Right cardiac atrium (tissue), 5 donors: ENCODE measurements around the gene OGDH. TPM values are rescaled to one million over a fixed set of nuclear protein-coding genes. Genes with fewer than 3 reads are reported as not detected.

Experiments
- ATAC-seq, 2 donors: fragments of 200-7000 bp; cut with Tn5 transposase; one replicate each; pipeline versions ENCODE4 v1.8.0 to v1.9.1; 2020; ENCODE audit warnings: moderate library complexity in 2 of 2, mild to moderate bottlenecking in 1 of 2
- DNase-seq, 3 donors: peaks; one replicate each; pipeline ENCODE4 v3.0.0-alpha.2; 2020
- H3K27ac ChIP-seq: one replicate; pipeline ENCODE4 v1.5.1; 2013; ENCODE audit warnings: mild to moderate bottlenecking, low read length, control low read depth, moderate library complexity
- H3K27me3 ChIP-seq: one replicate; pipeline ENCODE4 v1.6.1; 2013; ENCODE audit not compliant: control insufficient read depth, insufficient read depth
- H3K4me1 ChIP-seq: one replicate; pipeline ENCODE4 v1.6.1; 2013; ENCODE audit warnings: low read length; ENCODE audit not compliant: control insufficient read depth, insufficient read depth
- H3K4me3 ChIP-seq: one replicate; pipeline ENCODE4 v1.5.1; 2013; ENCODE audit warnings: low read length, control low read depth
- H3K9me3 ChIP-seq: one replicate; pipeline ENCODE4 v1.6.1; 2013; ENCODE audit warnings: low read length; ENCODE audit not compliant: control insufficient read depth
- WGBS: extraction: QIAGEN DNeasy Blood & Tissue Kit; methylation state at CpG from one replicate; pipeline ENCODE4 v1.1.7; 2013; 5-methylcytosine and 5-hydroxymethylcytosine counted together
- intact Hi-C, 4 donors: fragments of 100-400 bp; cut with DNase I; formaldehyde crosslinking; loops; one replicate each; pipeline versions ENCODE4 v1.11.0 to v1.14.0; 2022 to 2023
- polyA plus RNA-seq: library from polyadenylated mRNA; stranded (reverse); fragments of 200-250 nt; gene quantifications from one replicate; pipeline ENCODE4 v1.2.3, GENCODE V29; 2013
- total RNA-seq, 4 donors: library from RNA; stranded (reverse); fragmentation: NEBNext Ultra II Directional; extraction: Animal tissue kit (Norgen Biotek cat#: 25700); gene quantifications; one replicate each; pipeline ENCODE4 v1.2.1, GENCODE V29; 2021
- donor health status: healthy with polysubstance abuse.
- donor health status: DM: no; HTN: yes; CAD: no.
- donor health status: DM: no; HTN: no; CAD: no.
- donor health status: DM: no; HTN: yes; CAD: no; lungs with severe emphysema.
- donor health status: DM: yes; HTN: yes; CAD: no.

The OGDH gene
- total and polyA plus RNA-seq, 5 donors, result 168 to 406 (median 371) TPM

DNA sequence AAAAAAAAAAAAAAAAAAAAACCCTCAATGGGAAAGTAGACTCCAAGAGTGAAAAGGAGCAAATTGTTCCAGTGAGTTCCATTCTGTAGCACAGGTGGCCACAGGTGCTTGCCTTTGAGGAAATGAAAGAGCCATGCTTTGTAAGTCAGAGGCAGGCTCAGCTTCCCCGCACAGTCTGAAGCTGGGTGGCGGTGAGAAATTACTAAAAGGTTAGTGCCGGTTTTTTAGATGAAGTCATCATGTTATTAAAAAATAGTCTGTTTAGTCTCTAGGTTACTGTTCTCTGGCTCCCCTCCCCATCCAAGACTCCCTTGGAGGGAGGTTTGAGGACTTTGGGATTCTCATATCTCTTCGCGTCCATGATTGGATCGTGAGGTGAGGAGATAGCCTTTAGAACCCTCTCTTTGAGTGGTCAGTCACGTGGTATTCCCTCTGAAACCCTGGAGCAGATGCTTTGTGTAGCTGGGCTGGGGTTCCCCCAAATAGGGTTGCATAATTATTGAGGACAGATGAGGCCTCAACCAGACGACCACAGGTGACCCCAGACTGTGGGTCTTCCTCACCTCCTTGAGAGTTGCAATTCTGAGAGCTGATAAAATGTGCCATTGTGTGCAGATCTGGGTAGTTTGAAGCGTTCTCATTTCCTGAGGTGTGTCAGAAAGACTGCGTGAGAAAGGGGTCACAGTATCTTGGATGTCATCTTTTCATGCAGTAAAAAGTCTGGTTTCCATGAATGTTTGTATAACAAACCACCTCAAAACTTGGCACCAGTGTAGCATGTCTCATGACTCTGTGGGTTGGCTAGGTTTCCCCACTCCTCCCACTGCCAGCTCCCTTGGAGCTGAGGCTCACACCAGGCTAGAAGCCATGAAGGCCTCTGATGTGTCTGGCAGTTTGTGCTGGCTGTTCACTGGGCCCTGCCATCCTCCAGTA is 27.1 kb downstream of the OGDH start:
- intact Hi-C loops, result no loop called here
- Histone ChIP-seq H3K27ac (peak overlapping the region; percentile 96), H3K27me3 (no peaks in the 10 kb centered on the region), H3K4me3 (no peak overlapping the region), H3K9me3 (no peaks in the 10 kb centered on the region), H3K4me1 (peaks cover 34% of the 10 kb centered on the region)
- DNase-seq, result peak; percentile 76 to 82 (median 78)
- WGBS, result 59% methylated on average over 10 of the region's 10 CpGs
- peak; percentile 61 to 69 for ATAC-seq

GRCh38 chr7:44634187-44634838 is 27.9 kb downstream of the OGDH start:
- peak overlapping the region; percentile 96 for H3K27ac ChIP-seq
- ATAC-seq (no peak), DNase-seq (no peak)
- WGBS, result 73% methylated on average over 5 of the region's 5 CpGs
- H3K9me3 ChIP-seq, result no peaks in the 10 kb centered on the region
- no peak overlapping the region for H3K4me3 ChIP-seq
- H3K4me1 ChIP-seq, result peaks cover 40% of the 10 kb centered on the region
- no peaks in the 10 kb centered on the region for H3K27me3 ChIP-seq
- intact Hi-C loops, result no loop called here

GRCh38 chr7:44634839-44635591 is 28.6 kb downstream of the OGDH start:
- Histone ChIP-seq H3K4me1 (peaks cover 44% of the 10 kb centered on the region), H3K27ac (peak overlapping the region; percentile 81), H3K4me3 (no peak overlapping the region), H3K9me3 (no peaks in the 10 kb centered on the region), H3K27me3 (no peaks in the 10 kb centered on the region)
- ATAC-seq (peak; percentile 54 to 75), DNase-seq (peak; percentile 54 to 83 (median 75))
- 47% methylated on average over 14 of the region's 14 CpGs for WGBS
- intact Hi-C loops, result no loop called here

DNA sequence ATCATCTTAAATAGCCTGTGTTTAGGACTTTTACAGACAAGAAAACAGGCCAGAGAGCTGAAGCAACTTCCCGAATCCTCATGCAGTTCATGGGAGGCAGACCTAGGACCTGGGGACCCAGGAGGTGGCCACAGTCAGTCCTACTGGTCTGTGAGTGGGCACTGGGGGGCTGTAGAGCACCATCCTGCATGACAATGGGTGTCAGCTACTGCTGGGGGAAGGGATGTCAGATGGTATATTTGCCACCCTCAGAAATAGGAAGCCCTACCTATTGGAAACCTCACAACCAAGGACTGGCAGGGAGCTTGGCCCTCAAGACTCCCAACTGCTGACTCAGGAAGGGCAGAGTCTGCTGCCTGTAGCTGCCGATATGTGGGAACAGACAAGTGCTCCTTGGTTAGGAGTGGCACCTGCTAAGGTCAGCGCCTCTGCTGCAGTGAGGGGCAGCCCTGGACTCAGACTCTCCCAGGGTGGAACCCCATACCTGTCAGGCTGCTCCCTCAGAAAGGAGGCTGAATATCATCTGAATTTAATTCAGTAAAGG is 29.7 kb downstream of the OGDH start:
- Histone ChIP-seq H3K4me1 (peaks cover 39% of the 10 kb centered on the region), H3K4me3 (no peak overlapping the region), H3K9me3 (no peaks in the 10 kb centered on the region), H3K27ac (peak overlapping the region; percentile 69), H3K27me3 (no peaks in the 10 kb centered on the region)
- 80% methylated on average over 3 of the region's 3 CpGs for WGBS
- ATAC-seq (no peak), DNase-seq (no peak)
- intact Hi-C loops, result no loop called here

GRCh38 chr7:44636926-44637325 is 30.5 kb downstream of the OGDH start:
- peak overlapping the region; percentile 48 for H3K27ac ChIP-seq
- WGBS, result 96% methylated on average over 2 of the region's 2 CpGs
- no peak for ATAC-seq
- H3K4me3 ChIP-seq, result no peak overlapping the region
- DNase-seq, result no peak
- intact Hi-C loops, result no loop called here
- H3K9me3 ChIP-seq, result no peaks in the 10 kb centered on the region
- peaks cover 39% of the 10 kb centered on the region for H3K4me1 ChIP-seq
- H3K27me3 ChIP-seq, result no peaks in the 10 kb centered on the region

- H3K4me3 ChIP-seq, result no peak overlapping the region
- WGBS, result 56% methylated on average over 8 of the region's 8 CpGs
- DNase-seq (peak in 2 of 3 donors; percentile 75 to 77), ATAC-seq (peak; percentile 30 to 74)
- peak overlapping the region; percentile 49 for H3K27ac ChIP-seq
- H3K27me3 ChIP-seq, result no peaks in the 10 kb centered on the region
- peaks cover 39% of the 10 kb centered on the region for H3K4me1 ChIP-seq
- H3K9me3 ChIP-seq, result no peaks in the 10 kb centered on the region
- intact Hi-C loops, result no loop called here
These were observed 31.6 kb downstream of the OGDH start for GRCh38 chr7:44637788-44638594.

GRCh38 chr7:44638611-44639557 is 32.5 kb downstream of the OGDH start:
- Histone ChIP-seq H3K4me1 (peaks cover 31% of the 10 kb centered on the region), H3K9me3 (no peaks in the 10 kb centered on the region), H3K27ac (peak overlapping the region; percentile 40), H3K4me3 (no peak overlapping the region), H3K27me3 (no peaks in the 10 kb centered on the region)
- 76% methylated on average over 5 of the region's 5 CpGs for WGBS
- ATAC-seq (peak; percentile 54 to 77), DNase-seq (peak; percentile 71 to 81 (median 74))
- intact Hi-C loops, result no loop called here

DNA sequence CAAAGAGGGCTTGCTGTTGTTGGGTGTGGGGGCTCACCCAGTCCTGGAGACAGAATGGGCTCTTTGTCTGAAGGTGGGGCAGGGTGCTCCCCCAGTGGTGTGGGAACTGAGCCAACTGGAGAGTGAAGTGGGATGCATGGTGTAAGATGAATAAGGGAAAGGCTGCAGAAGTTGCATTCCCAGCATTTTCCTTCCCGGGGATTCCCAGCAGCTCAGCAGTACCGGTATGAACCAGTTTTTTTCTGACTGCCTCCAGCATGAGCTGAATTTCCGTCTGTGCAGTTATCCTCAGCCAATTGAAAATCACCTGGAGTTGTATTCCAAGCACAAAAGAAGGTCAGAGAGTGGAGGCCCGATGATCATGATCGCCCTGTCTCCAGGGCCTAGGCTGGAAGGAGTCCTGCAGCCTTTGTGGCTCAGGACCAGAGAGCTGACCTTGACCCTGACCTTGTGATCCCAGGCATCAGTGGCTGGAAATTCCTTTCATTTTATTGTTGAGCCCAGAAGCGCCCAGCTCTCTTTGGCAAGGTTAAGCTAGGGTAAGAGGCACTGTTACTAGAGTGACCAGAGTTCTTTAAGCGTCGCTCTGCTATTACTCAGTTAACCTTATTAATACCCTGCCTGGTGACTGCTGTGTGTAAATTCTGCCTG is 33.4 kb downstream of the OGDH start:
- ATAC-seq (peak; percentile 17 to 18), DNase-seq (peak in 1 of 3 donors; percentile 72)
- WGBS, result 23% methylated on average over 8 of the region's 8 CpGs
- no peaks in the 10 kb centered on the region for H3K27me3 ChIP-seq
- intact Hi-C loops, result no loop called here
- peak overlapping the region; percentile 94 for H3K27ac ChIP-seq
- no peaks in the 10 kb centered on the region for H3K9me3 ChIP-seq
- no peak overlapping the region for H3K4me3 ChIP-seq
- peaks cover 24% of the 10 kb centered on the region for H3K4me1 ChIP-seq

GRCh38 chr7:44643206-44643605 is 36.8 kb downstream of the OGDH start:
- no peak for DNase-seq
- ATAC-seq, result no peak
- no peak overlapping the region for H3K27ac ChIP-seq
- intact Hi-C loops, result no loop called here
- peaks cover 16% of the 10 kb centered on the region for H3K4me1 ChIP-seq
- WGBS, result 97% methylated on average over 1 of the region's 1 CpG
- no peaks in the 10 kb centered on the region for H3K27me3 ChIP-seq
- H3K4me3 ChIP-seq, result no peak overlapping the region
- H3K9me3 ChIP-seq, result no peaks in the 10 kb centered on the region
